H1 (cell line): ENCODE data around the gene SMARCA4. TPM values are rescaled to one million over a fixed set of nuclear protein-coding genes. Genes with fewer than 3 reads are reported as not detected.

ENCODE experiments used
- CTCF ChIA-PET: fragments of 300-600 bp; sonication (Branson Sonifier 250); formaldehyde crosslinking; loops from one replicate; lab custom pipeline; 2021; ENCODE audit not compliant: partially characterized antibody; lab: Charles Lee
- POLR2A ChIA-PET: fragments of 300-600 bp; sonication (Branson Sonifier 250); formaldehyde crosslinking; loops from one replicate; lab custom pipeline; 2021; ENCODE audit warnings: inconsistent platforms; ENCODE audit not compliant: partially characterized antibody; lab: Charles Lee
- DNase-seq, 2 experiments: peaks; one replicate each; pipeline versions ENCODE4 v3.0.0 to v3.0.0-alpha.2; 2010 to 2022; ENCODE audit warnings: low spot score in 2 of 2, low read depth in 1 of 2, mixed read lengths in 1 of 2
- FAIRE-seq: peaks from 2 replicates; lab custom pipeline; 2011; peaks lifted over from hg19 to GRCh38; lab: Jason Lieb, UNC
- H2AFZ ChIP-seq: 2 replicates; pipeline ENCODE4 v1.8.1; 2012; ENCODE audit warnings: low read length, inconsistent platforms
- H2AK5ac ChIP-seq: 2 replicates; pipeline ENCODE4 v1.6.1; 2013; ENCODE audit warnings: low read depth, low read length
- H2BK120ac ChIP-seq: replicated peaks from 2 replicates; pipeline ENCODE3; 2013; ENCODE audit warnings: low read depth, low read length, inconsistent platforms
- H2BK12ac ChIP-seq: 2 replicates; pipeline ENCODE4 v1.6.1; 2013; ENCODE audit warnings: low read depth, low read length
- H2BK15ac ChIP-seq: 2 replicates; pipeline ENCODE4 v1.6.1; 2013; ENCODE audit warnings: low read length
- H2BK20ac ChIP-seq: 2 replicates; pipeline ENCODE4 v1.6.1; 2013; ENCODE audit warnings: low read length
- H2BK5ac ChIP-seq: 2 replicates; pipeline ENCODE4 v1.6.1; 2013; ENCODE audit warnings: low read depth, low read length
- H3K14ac ChIP-seq: 2 replicates; pipeline ENCODE4 v1.6.1; 2013; ENCODE audit warnings: inconsistent platforms; ENCODE audit not compliant: insufficient read length
- H3K18ac ChIP-seq: 2 replicates; pipeline ENCODE4 v1.6.1; 2013; ENCODE audit warnings: low read length; ENCODE audit errors: extremely low read depth
- H3K23ac ChIP-seq: 2 replicates; pipeline ENCODE4 v1.6.1; 2013; ENCODE audit warnings: inconsistent platforms; ENCODE audit not compliant: insufficient read length
- H3K23me2 ChIP-seq: 2 replicates; pipeline ENCODE4 v1.6.1; 2013; ENCODE audit warnings: low read depth, low read length
- H3K27ac ChIP-seq: 2 replicates; pipeline ENCODE4 v1.6.1; 2011; ENCODE audit warnings: low read depth, low read length, inconsistent platforms
- H3K27me3 ChIP-seq, 4 experiments: replicated peaks in 1 of 4; 1 replicate in 1 of 4; 2 replicates in 3 of 4; pipeline versions ENCODE4 v1.6.1 to v1.8.1; 2011 to 2013; ENCODE audit warnings: low read length in 3 of 4, mild to moderate bottlenecking in 3 of 4, inconsistent platforms in 2 of 4, mixed read lengths in 2 of 4, moderate library complexity in 1 of 4; ENCODE audit not compliant: control insufficient read depth in 3 of 4, insufficient read depth in 3 of 4; ENCODE audit errors: extremely low read depth in 1 of 4
- H3K36me3 ChIP-seq, 4 experiments: 2 replicates each; pipeline versions ENCODE4 v1.6.1 to v1.8.1; 2011 to 2013; ENCODE audit warnings: mild to moderate bottlenecking in 4 of 4, low read length in 3 of 4, moderate library complexity in 2 of 4, control low read depth in 1 of 4, inconsistent platforms in 1 of 4; ENCODE audit not compliant: insufficient read depth in 4 of 4, control insufficient read depth in 2 of 4
- H3K4ac ChIP-seq: replicated peaks from 2 replicates; pipeline ENCODE3; 2013; ENCODE audit warnings: low read length, low read depth, mixed read lengths, inconsistent platforms; ENCODE audit not compliant: insufficient read length
- H3K4me1 ChIP-seq, 4 experiments: replicated peaks in 1 of 4; 1 replicate in 1 of 4; 2 replicates in 3 of 4; pipeline versions ENCODE4 v1.6.1 to v1.8.1; 2011 to 2013; ENCODE audit warnings: low read length in 3 of 4, inconsistent platforms in 2 of 4, mixed read lengths in 1 of 4; ENCODE audit not compliant: insufficient read depth in 4 of 4, control insufficient read depth in 3 of 4
- H3K4me2 ChIP-seq, 2 experiments: 2 replicates each; pipeline versions ENCODE4 v1.6.1 to v1.8.1; 2011 to 2013; ENCODE audit warnings: low read depth in 2 of 2, low read length in 2 of 2, control low read depth in 1 of 2, inconsistent platforms in 1 of 2, mild to moderate bottlenecking in 1 of 2; ENCODE audit not compliant: insufficient read depth in 1 of 2
- H3K4me3 ChIP-seq, 4 experiments: fragments of 200-600, 300-600 bp in 1 of 4; sonication (generic), shearing (Covaris generic), sonication (Bioruptor Twin) in 1 of 4; 2 replicates each; pipeline versions ENCODE4 v1.5.1 to v1.8.1; 2011 to 2016; ENCODE audit warnings: low read length in 4 of 4, low read depth in 3 of 4, control low read depth in 2 of 4, inconsistent platforms in 2 of 4, mild to moderate bottlenecking in 2 of 4, mixed read lengths in 1 of 4, moderate library complexity in 1 of 4; ENCODE audit not compliant: insufficient read depth in 2 of 4; ENCODE audit errors: extremely low read depth in 1 of 4
- H3K56ac ChIP-seq: replicated peaks from 2 replicates; pipeline ENCODE3; 2013; ENCODE audit warnings: low read depth, mild to moderate bottlenecking, mixed read lengths, low read length, inconsistent platforms; ENCODE audit not compliant: insufficient read length
- H3K79me1 ChIP-seq: 2 replicates; pipeline ENCODE4 v1.6.1; 2013; ENCODE audit warnings: low read depth, low read length, control low read depth
- H3K79me2 ChIP-seq, 2 experiments: 2 replicates each; pipeline versions ENCODE4 v1.6.1 to v1.8.1; 2012 to 2013; ENCODE audit warnings: low read length in 2 of 2, mild to moderate bottlenecking in 2 of 2, inconsistent platforms in 1 of 2; ENCODE audit not compliant: insufficient read depth in 2 of 2, control insufficient read depth in 1 of 2
- H3K9ac ChIP-seq, 4 experiments: replicated peaks in 1 of 4; 1 replicate in 1 of 4; 2 replicates in 3 of 4; pipeline versions ENCODE4 v1.6.1 to v1.8.1; 2011 to 2013; ENCODE audit warnings: low read depth in 3 of 4, low read length in 3 of 4, control low read depth in 2 of 4, mild to moderate bottlenecking in 2 of 4, moderate library complexity in 2 of 4, inconsistent platforms in 1 of 4; ENCODE audit errors: extremely low read depth in 1 of 4
- H3K9me3 ChIP-seq, 2 experiments: 2 replicates each; pipeline versions ENCODE4 v1.6.1 to v1.8.1; 2012 to 2013; ENCODE audit warnings: mild to moderate bottlenecking in 2 of 2, moderate library complexity in 2 of 2, control low read depth in 1 of 2, inconsistent platforms in 1 of 2, low read depth in 1 of 2, low read length in 1 of 2, mixed read lengths in 1 of 2; ENCODE audit not compliant: insufficient read depth in 2 of 2
- H4K20me1 ChIP-seq, 2 experiments: replicated peaks in 1 of 2; 2 replicates each; pipeline versions ENCODE3 to v1.8.1; 2011 to 2013; ENCODE audit warnings: inconsistent platforms in 2 of 2, low read length in 2 of 2, mild to moderate bottlenecking in 1 of 2; ENCODE audit not compliant: insufficient read depth in 2 of 2, control insufficient read depth in 1 of 2
- H4K5ac ChIP-seq: 2 replicates; pipeline ENCODE4 v1.6.1; 2013; ENCODE audit warnings: low read length, low read depth, mixed read lengths, inconsistent platforms; ENCODE audit not compliant: insufficient read length
- H4K8ac ChIP-seq: 2 replicates; pipeline ENCODE4 v1.8.0; 2013; ENCODE audit warnings: mild to moderate bottlenecking, moderate library complexity, low read length, inconsistent platforms; ENCODE audit not compliant: insufficient read depth; ENCODE audit errors: extremely low read depth
- H4K91ac ChIP-seq: replicated peaks from 2 replicates; pipeline ENCODE3; 2013; ENCODE audit warnings: low read length, mixed read lengths, inconsistent platforms; ENCODE audit not compliant: insufficient read length
- CEBPB ChIP-seq: IDR thresholded peaks from 2 replicates; pipeline ENCODE4 v1.6.1; 2012; ENCODE audit warnings: low read depth, low read length
- CREB1 ChIP-seq: IDR thresholded peaks from 2 replicates; pipeline ENCODE4 v1.6.1; 2012; ENCODE audit warnings: inconsistent platforms
- EP300 ChIP-seq, 2 experiments: IDR thresholded peaks; 1 replicate in 1 of 2; 2 replicates in 1 of 2; pipeline ENCODE4 v1.6.1; 2011 to 2012; ENCODE audit warnings: low read depth in 2 of 2, low read length in 2 of 2, mild to moderate bottlenecking in 2 of 2, borderline replicate concordance in 1 of 2, inconsistent platforms in 1 of 2, moderate library complexity in 1 of 2
- GABPA ChIP-seq: IDR thresholded peaks from 2 replicates; pipeline ENCODE4 v1.6.1; 2011; ENCODE audit warnings: mild to moderate bottlenecking, low read length, moderate library complexity, borderline replicate concordance; ENCODE audit not compliant: insufficient read depth
- JUN ChIP-seq: IDR thresholded peaks from 2 replicates; pipeline ENCODE4 v1.6.1; 2011; ENCODE audit warnings: low read depth, mild to moderate bottlenecking, improper control_type of control experiment, low read length
- PHF8 ChIP-seq: fragments of 200-600 bp; sonication (generic); conservative IDR thresholded peaks from 2 replicates; pipeline ENCODE4 v1.7.1; 2012; ENCODE audit warnings: low read depth, mild to moderate bottlenecking, inconsistent platforms, low read length, moderate library complexity
- POLR2A ChIP-seq, 2 experiments: IDR thresholded peaks; 1 replicate in 1 of 2; 2 replicates in 1 of 2; pipeline ENCODE4 v1.6.1; 2011; ENCODE audit warnings: low read depth in 2 of 2, low read length in 2 of 2, mild to moderate bottlenecking in 2 of 2; ENCODE audit errors: control extremely low read depth in 1 of 2
- RNF2 ChIP-seq: fragments of 200-900, 300-1000 bp; sonication (generic); IDR thresholded peaks from 2 replicates; pipeline ENCODE4 v1.7.1; 2016; ENCODE audit warnings: borderline replicate concordance, low read depth, mild to moderate bottlenecking, antibody characterized with exemption, low read length; ENCODE audit not compliant: poor library complexity, severe bottlenecking; ENCODE audit errors: missing control alignments
- WGBS, 2 experiments: shearing (Covaris generic) in 1 of 2; methylation state at CpG; one replicate each; pipeline versions ENCODE4 v1.1.6 to v1.1.7; 2013 to 2015; ENCODE audit warnings: low lambda C conversion rate in 2 of 2, mixed read lengths in 2 of 2, inconsistent platforms in 1 of 2, low coverage in 1 of 2, missing lambda C conversion rate in 1 of 2; ENCODE audit not compliant: insufficient replicate concordance in 2 of 2, insufficient coverage in 1 of 2, insufficient read length in 1 of 2; ENCODE audit errors: extremely low coverage in 1 of 2, missing lambda C conversion rate in 1 of 2; 5-methylcytosine and 5-hydroxymethylcytosine counted together
- polyA plus RNA-seq, 7 experiments: library from polyadenylated mRNA; depleted of rRNA in 3 of 7; stranded (reverse) in 5 of 7; unstranded in 2 of 7; fragments of >200 nt in 5 of 7; fragments of 200-250 nt in 2 of 7; gene quantifications; 1 replicate in 5 of 7; 2 replicates in 1 of 7; 4 replicates in 1 of 7; pipeline versions ENCODE4 v1.2.1 to v1.2.3, GENCODE V29; 2011 to 2013; ENCODE audit warnings: missing spikeins in 2 of 7, mixed read lengths in 2 of 7
- total RNA-seq: library from RNA; stranded (reverse); fragmentation: NEBNext Ultra II Directional; extraction: Animal tissue kit (Norgen Biotek cat#: 25700); gene quantifications from 2 replicates; pipeline ENCODE4 v1.2.1, GENCODE V29; 2021
- TF ChIP-seq, protein P1 (sequence below): IDR thresholded peaks from 2 replicates; pipeline ENCODE4 v1.6.1; 2012; ENCODE audit warnings: inconsistent platforms
- TF ChIP-seq, protein P2 (sequence below): IDR thresholded peaks from 2 replicates; pipeline ENCODE4 v1.6.1; 2011; ENCODE audit warnings: low read length, improper control_type of control experiment

The SMARCA4 gene
- total and polyA plus RNA-seq, 2 of the 8 experiments (the other 6 are each of a cell fraction or from before 2014, with no cell fraction given), result 86.4 to 263 TPM

DNA sequence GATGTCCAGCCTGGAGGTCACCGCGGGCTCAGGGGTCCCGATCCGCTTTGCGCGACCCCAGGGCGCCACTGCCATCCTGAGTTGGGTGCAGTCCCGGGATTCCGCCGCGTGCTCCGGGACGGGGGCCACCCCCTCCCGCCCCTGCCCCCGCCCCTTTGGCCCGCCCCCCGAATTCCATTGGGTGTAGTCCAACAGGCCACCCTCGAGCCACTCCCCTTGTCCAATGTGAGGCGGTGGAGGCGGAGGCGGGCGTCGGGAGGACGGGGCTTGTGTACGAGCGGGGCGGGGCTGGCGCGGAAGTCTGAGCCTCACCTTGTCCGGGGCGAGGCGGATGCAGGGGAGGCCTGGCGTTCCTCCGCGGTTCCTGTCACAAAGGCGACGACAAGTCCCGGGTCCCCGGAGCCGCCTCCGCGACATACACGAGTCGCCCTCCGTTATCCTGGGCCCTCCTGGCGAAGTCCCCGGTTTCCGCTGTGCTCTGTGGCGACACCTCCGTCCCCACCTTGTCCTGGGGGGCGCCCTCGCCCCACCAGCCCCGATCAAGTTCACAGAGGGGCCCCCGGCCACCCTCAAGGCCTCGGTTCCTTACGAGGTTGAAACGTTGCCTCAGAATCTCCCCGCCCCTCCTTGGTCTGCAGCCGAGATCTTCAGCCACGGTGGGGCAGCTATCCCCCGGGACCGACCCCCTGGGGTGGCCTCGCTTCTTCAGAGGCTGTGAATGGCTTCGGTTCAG is 129.6 kb downstream of the SMARCA4 start:
- Histone ChIP-seq H2BK5ac (peak overlapping the region; percentile 95; the same call in 1 of the 2 replicates), H3K79me1 (peaks cover 3% of the 10 kb centered on the region), H3K36me3 (peaks cover 8 to 45% (median 13%) of the 10 kb centered on the region in 4 experiments; a peak in 7 of 8 replicates), H3K4me1 (peaks cover 7 to 13% (median 10%) of the 10 kb centered on the region in 4 experiments), H4K91ac (peak overlapping the region; percentile 36), H3K4me3 (peak overlapping the region; percentile 67 to 100 (median 94)), H2BK15ac (no peak overlapping the region), H3K23ac (no peak overlapping the region), H2BK20ac (no peak overlapping the region), H3K9me3 (no peaks in the 10 kb centered on the region), H3K18ac (peak overlapping the region; percentile 62), H3K9ac (peak overlapping the region; percentile 84 to 94 (median 90)), H3K79me2 (peaks cover 43 to 50% of the 10 kb centered on the region in 2 experiments), H4K20me1 (peaks cover 28 to 30% of the 10 kb centered on the region in 2 experiments), H2AK5ac (no peak overlapping the region), H4K8ac (peak overlapping the region; percentile 87), H2BK120ac (peak overlapping the region; percentile 47), H3K27me3 (no peaks in the 10 kb centered on the region), H3K4me2 (peak overlapping the region; percentile 90 to 98), H3K23me2 (peaks cover 7% of the 10 kb centered on the region), H3K56ac (peak overlapping the region; percentile 71), H2BK12ac (no peak overlapping the region), H3K27ac (peak overlapping the region; percentile 96), H3K14ac (no peak overlapping the region), H3K4ac (no peak overlapping the region), H4K5ac (peak overlapping the region; percentile 71), H2AFZ (no peak overlapping the region)
- CTCF ChIA-PET, result interaction anchor here (1.1 kb wide), 1 partner anchor 55 kb away, joined by 3 read pairs; no protein-coding TSS in a partner anchor
- POLR2A ChIA-PET, result interaction anchor here (0.6 to 3.1 kb wide), 17 partner anchors 10 to 270 kb away, joined by 3 to 16 read pairs (median 4); partner anchors contain the start of gene SMARCA4
- DNase-seq, result peak; percentile 83 to 92
- 1% methylated on average over 18 of the region's 64 CpGs; no CpG with 5 or more reads in 1 of the 2 experiments for WGBS, 2 experiments
- no peak for FAIRE-seq
- TF ChIP-seq GABPA (no peak), EP300 (IDR thresholded peaks at IDR 0.05; ENCODE audit: borderline replicate concordance in 1 of 2, low read depth in 2 of 2, low read length in 2 of 2) (no peak), PHF8 (peak; percentile 59), RNF2 (no peak), JUN (no peak), CREB1 (peak; percentile 33), POLR2A (IDR thresholded peaks at IDR 0.05; ENCODE audit: control extremely low read depth in 1 of 2, low read depth in 2 of 2, low read length in 2 of 2) (peak; percentile 70 to 98), CEBPB (no peak)
- TF ChIP-seq, protein P1, sequence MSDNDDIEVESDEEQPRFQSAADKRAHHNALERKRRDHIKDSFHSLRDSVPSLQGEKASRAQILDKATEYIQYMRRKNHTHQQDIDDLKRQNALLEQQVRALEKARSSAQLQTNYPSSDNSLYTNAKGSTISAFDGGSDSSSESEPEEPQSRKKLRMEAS, result peak; percentile 71
- TF ChIP-seq, protein P2, sequence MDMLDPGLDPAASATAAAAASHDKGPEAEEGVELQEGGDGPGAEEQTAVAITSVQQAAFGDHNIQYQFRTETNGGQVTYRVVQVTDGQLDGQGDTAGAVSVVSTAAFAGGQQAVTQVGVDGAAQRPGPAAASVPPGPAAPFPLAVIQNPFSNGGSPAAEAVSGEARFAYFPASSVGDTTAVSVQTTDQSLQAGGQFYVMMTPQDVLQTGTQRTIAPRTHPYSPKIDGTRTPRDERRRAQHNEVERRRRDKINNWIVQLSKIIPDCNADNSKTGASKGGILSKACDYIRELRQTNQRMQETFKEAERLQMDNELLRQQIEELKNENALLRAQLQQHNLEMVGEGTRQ, result no peak
